ENCODE measurements around the gene PARVG.

PARVG gene

DNA sequence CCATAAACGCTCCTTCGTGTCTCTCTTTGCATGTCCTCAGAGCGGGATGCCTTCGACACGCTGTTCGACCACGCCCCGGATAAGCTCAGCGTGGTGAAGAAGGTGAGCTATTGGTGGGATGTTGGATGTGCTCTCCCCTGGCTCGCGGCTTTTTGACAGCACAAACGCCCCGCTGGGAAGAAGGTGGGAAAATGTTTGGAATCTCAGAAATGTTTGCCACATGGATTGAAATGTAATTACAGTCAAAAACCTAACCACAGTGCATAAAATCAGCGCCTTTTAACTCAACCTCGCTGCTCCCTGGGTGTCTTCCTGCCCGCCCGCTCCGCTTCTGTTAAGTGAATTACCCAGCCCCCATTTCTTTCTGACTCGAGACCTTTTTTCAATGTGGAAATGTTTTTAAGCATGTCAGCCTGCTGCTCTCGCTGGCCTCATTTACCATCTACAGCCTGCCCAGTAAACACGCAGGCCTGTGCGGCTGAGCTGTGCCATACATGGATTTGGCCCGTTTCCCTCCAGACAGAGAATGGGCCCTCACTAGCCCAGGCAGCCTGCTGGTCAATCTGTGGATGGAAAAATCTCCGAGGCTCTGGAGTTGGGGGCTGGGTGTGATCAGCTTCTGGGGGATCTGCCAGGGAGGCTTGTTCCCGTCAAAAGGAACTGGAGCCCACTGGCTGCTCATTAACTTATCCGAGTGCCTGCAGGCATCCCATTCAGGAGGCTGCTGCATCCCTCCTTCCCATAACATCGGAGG lies 32.7 kb upstream of the PARVG start:
- ChIA-PET POLR2A (no interaction called here), CTCF (interaction anchor here (0.5 kb wide), 1 partner anchor 105 kb away, joined by 3 read pairs; no protein-coding TSS in a partner anchor)
- Histone ChIP-seq H3K4me3 (ENCODE audit: low read depth, low read length) (no peak overlapping the region), H3K36me3 (ENCODE audit: control insufficient read depth in 2 of 2, insufficient read depth in 1 of 2, low read length in 2 of 2) (no peaks in the 10 kb centered on the region), H3K9me3 (ENCODE audit: control insufficient read depth, insufficient read depth, low read depth, low read length) (no peaks in the 10 kb centered on the region), H3K4me1 (ENCODE audit: control insufficient read depth, insufficient read depth, low read length) (no peaks in the 10 kb centered on the region), H3K27ac (ENCODE audit: extremely low read depth, low read depth, low read length) (no peak overlapping the region)
- TF ChIP-seq ZNF146 (tag by site-specific recombination; IDR thresholded peaks at IDR 0.05) (no peak), ZNF777 (tag by site-specific recombination; IDR thresholded peaks at IDR 0.05; ENCODE audit: borderline replicate concordance) (no peak), ZNF223 (tag by site-specific recombination; IDR thresholded peaks at IDR 0.05) (no peak), ZSCAN30 (tag by site-specific recombination; IDR thresholded peaks at IDR 0.05) (no peak), ZNF211 (tag by site-specific recombination; IDR thresholded peaks at IDR 0.05; ENCODE audit: low read depth) (no peak), ZNF623 (tag by site-specific recombination; IDR thresholded peaks at IDR 0.05) (no peak), ZNF341 (tag by site-specific recombination; IDR thresholded peaks at IDR 0.05; ENCODE audit: low read depth) (no peak), ZNF274 (IDR thresholded peaks at IDR 0.05; ENCODE audit: low read length) (no peak), ZNF274 (tag by site-specific recombination; IDR thresholded peaks at IDR 0.05; ENCODE audit: borderline replicate concordance) (no peak), ZNF140 (tag by site-specific recombination; IDR thresholded peaks at IDR 0.05) (no peak), ZNF776 (tag by site-specific recombination; IDR thresholded peaks at IDR 0.05; ENCODE audit: borderline replicate concordance) (no peak), ZFHX2 (tag by site-specific recombination; conservative IDR thresholded peaks at IDR 0.05) (no peak), ZNF558 (tag by site-specific recombination; IDR thresholded peaks at IDR 0.05) (no peak), ZNF133 (tag by site-specific recombination; IDR thresholded peaks at IDR 0.05) (no peak), ZBTB48 (tag by site-specific recombination; IDR thresholded peaks at IDR 0.05) (no peak), WT1 (tag by site-specific recombination; IDR thresholded peaks at IDR 0.05) (no peak)
- TF ChIP-seq, protein P1, sequence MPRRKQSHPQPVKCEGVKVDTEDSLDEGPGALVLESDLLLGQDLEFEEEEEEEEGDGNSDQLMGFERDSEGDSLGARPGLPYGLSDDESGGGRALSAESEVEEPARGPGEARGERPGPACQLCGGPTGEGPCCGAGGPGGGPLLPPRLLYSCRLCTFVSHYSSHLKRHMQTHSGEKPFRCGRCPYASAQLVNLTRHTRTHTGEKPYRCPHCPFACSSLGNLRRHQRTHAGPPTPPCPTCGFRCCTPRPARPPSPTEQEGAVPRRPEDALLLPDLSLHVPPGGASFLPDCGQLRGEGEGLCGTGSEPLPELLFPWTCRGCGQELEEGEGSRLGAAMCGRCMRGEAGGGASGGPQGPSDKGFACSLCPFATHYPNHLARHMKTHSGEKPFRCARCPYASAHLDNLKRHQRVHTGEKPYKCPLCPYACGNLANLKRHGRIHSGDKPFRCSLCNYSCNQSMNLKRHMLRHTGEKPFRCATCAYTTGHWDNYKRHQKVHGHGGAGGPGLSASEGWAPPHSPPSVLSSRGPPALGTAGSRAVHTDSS (tag by site-specific recombination; IDR thresholded peaks at IDR 0.05): no peak
- TF ChIP-seq, protein P2, sequence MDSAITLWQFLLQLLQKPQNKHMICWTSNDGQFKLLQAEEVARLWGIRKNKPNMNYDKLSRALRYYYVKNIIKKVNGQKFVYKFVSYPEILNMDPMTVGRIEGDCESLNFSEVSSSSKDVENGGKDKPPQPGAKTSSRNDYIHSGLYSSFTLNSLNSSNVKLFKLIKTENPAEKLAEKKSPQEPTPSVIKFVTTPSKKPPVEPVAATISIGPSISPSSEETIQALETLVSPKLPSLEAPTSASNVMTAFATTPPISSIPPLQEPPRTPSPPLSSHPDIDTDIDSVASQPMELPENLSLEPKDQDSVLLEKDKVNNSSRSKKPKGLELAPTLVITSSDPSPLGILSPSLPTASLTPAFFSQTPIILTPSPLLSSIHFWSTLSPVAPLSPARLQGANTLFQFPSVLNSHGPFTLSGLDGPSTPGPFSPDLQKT (IDR thresholded peaks at IDR 0.05; ENCODE audit: borderline replicate concordance, low read depth, low read length): no peak
- TF ChIP-seq, protein P3, sequence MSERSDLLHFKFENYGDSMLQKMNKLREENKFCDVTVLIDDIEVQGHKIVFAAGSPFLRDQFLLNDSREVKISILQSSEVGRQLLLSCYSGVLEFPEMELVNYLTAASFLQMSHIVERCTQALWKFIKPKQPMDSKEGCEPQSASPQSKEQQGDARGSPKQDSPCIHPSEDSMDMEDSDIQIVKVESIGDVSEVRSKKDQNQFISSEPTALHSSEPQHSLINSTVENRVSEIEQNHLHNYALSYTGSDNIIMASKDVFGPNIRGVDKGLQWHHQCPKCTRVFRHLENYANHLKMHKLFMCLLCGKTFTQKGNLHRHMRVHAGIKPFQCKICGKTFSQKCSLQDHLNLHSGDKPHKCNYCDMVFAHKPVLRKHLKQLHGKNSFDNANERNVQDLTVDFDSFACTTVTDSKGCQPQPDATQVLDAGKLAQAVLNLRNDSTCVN (tag by site-specific recombination; optimal IDR thresholded peaks at IDR 0.05): no peak
- TF ChIP-seq, protein P4, sequence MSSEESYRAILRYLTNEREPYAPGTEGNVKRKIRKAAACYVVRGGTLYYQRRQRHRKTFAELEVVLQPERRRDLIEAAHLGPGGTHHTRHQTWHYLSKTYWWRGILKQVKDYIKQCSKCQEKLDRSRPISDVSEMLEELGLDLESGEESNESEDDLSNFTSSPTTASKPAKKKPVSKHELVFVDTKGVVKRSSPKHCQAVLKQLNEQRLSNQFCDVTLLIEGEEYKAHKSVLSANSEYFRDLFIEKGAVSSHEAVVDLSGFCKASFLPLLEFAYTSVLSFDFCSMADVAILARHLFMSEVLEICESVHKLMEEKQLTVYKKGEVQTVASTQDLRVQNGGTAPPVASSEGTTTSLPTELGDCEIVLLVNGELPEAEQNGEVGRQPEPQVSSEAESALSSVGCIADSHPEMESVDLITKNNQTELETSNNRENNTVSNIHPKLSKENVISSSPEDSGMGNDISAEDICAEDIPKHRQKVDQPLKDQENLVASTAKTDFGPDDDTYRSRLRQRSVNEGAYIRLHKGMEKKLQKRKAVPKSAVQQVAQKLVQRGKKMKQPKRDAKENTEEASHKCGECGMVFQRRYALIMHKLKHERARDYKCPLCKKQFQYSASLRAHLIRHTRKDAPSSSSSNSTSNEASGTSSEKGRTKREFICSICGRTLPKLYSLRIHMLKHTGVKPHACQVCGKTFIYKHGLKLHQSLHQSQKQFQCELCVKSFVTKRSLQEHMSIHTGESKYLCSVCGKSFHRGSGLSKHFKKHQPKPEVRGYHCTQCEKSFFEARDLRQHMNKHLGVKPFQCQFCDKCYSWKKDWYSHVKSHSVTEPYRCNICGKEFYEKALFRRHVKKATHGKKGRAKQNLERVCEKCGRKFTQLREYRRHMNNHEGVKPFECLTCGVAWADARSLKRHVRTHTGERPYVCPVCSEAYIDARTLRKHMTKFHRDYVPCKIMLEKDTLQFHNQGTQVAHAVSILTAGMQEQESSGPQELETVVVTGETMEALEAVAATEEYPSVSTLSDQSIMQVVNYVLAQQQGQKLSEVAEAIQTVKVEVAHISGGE (tag by site-specific recombination; conservative IDR thresholded peaks at IDR 0.05; ENCODE audit: low read depth): no peak
